ENCODE measurements around the gene MMD.

- TF ChIP-seq CTCF (IDR thresholded peaks at IDR 0.05), result no peak
- TF ChIP-seq TCF7L2 (IDR thresholded peaks at IDR 0.05; ENCODE audit: low read depth, low read length), result no peak
- no peak for TF ChIP-seq POLR2AphosphoS5 (IDR thresholded peaks at IDR 0.05; ENCODE audit: low read depth, low read length)
- no peak for TF ChIP-seq SIN3A (IDR thresholded peaks at IDR 0.05; ENCODE audit: borderline replicate concordance, insufficient read depth, low read depth, low read length)
Observed at GRCh38 chr17:55350825-55351205, 70.8 kb downstream of the MMD start.
